SU-DHL-6 (cell line): ENCODE data around the gene SGCD.

Experiments
- EZH2phosphoT487 ChIP-seq: fragments of 200-600 bp; sonication (generic), shearing (Covaris generic); conservative IDR thresholded peaks from 2 replicates; pipeline ENCODE4 v1.6.1; 2018; ENCODE audit warnings: mild to moderate bottlenecking, antibody characterized with exemption, low read length, moderate library complexity, mixed read lengths
- TF ChIP-seq, protein P1 (sequence below): fragments of 200-600 bp; sonication (generic); IDR thresholded peaks from one replicate; pipeline ENCODE4 v1.5.1; 2017; ENCODE audit warnings: antibody characterized with exemption, mild to moderate bottlenecking, low read length, moderate library complexity; ENCODE audit not compliant: insufficient read depth, poor library complexity, severe bottlenecking

- TF ChIP-seq EZH2phosphoT487: no peak
- TF ChIP-seq, protein P1, sequence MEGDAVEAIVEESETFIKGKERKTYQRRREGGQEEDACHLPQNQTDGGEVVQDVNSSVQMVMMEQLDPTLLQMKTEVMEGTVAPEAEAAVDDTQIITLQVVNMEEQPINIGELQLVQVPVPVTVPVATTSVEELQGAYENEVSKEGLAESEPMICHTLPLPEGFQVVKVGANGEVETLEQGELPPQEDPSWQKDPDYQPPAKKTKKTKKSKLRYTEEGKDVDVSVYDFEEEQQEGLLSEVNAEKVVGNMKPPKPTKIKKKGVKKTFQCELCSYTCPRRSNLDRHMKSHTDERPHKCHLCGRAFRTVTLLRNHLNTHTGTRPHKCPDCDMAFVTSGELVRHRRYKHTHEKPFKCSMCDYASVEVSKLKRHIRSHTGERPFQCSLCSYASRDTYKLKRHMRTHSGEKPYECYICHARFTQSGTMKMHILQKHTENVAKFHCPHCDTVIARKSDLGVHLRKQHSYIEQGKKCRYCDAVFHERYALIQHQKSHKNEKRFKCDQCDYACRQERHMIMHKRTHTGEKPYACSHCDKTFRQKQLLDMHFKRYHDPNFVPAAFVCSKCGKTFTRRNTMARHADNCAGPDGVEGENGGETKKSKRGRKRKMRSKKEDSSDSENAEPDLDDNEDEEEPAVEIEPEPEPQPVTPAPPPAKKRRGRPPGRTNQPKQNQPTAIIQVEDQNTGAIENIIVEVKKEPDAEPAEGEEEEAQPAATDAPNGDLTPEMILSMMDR: no peak
These were observed 49.0 kb downstream of the SGCD start for GRCh38 chr5:156375895-156376495.
